Keratinocyte (primary cell): ENCODE results near the gene LAP3. TPM values are rescaled to one million over a fixed set of nuclear protein-coding genes. Genes with fewer than 3 reads are reported as not detected.

Experiments used
- DNase-seq: peaks from one replicate; pipeline ENCODE4 v3.0.0-alpha.2; 2011; ENCODE audit warnings: low read depth, missing footprints, low spot score
- FAIRE-seq: peaks from 2 replicates; lab custom pipeline; 2011; peaks lifted over from hg19 to GRCh38; lab: Jason Lieb, UNC
- H2AFZ ChIP-seq: 2 replicates; pipeline ENCODE4 v1.6.0; 2012; ENCODE audit warnings: low read length, control low read depth, inconsistent platforms; ENCODE audit not compliant: control insufficient read depth
- H3K27ac ChIP-seq: 2 replicates; pipeline ENCODE4 v1.5.1; 2011; ENCODE audit warnings: low read length; ENCODE audit not compliant: control insufficient read depth, insufficient read depth
- H3K27me3 ChIP-seq: 3 replicates; pipeline ENCODE4 v1.6.0; 2011; ENCODE audit warnings: low read length; ENCODE audit not compliant: control insufficient read depth, insufficient read depth; ENCODE audit errors: extremely low read depth
- H3K36me3 ChIP-seq, 2 experiments: 2 replicates in 1 of 2; 3 replicates in 1 of 2; pipeline ENCODE4 v1.5.1; 2011; ENCODE audit warnings: low read length in 2 of 2, mild to moderate bottlenecking in 1 of 2; ENCODE audit not compliant: control insufficient read depth in 2 of 2, insufficient read depth in 2 of 2; ENCODE audit errors: extremely low read depth in 1 of 2
- H3K4me1 ChIP-seq: 3 replicates; pipeline ENCODE4 v1.5.1; 2011; ENCODE audit warnings: low read length; ENCODE audit not compliant: control insufficient read depth, insufficient read depth; ENCODE audit errors: extremely low read depth
- H3K4me2 ChIP-seq: 3 replicates; pipeline ENCODE4 v1.6.0; 2011; ENCODE audit warnings: low read depth, low read length; ENCODE audit not compliant: control insufficient read depth, insufficient read depth; ENCODE audit errors: extremely low read depth
- H3K4me3 ChIP-seq, 3 experiments: fragments of 200-600 bp in 1 of 3; sonication (generic) in 1 of 3; 2 replicates in 2 of 3; 3 replicates in 1 of 3; pipeline ENCODE4 v1.5.1; 2011 to 2016; ENCODE audit warnings: low read length in 3 of 3, mild to moderate bottlenecking in 3 of 3, control low read depth in 2 of 3, inconsistent platforms in 1 of 3, low read depth in 1 of 3, mixed read lengths in 1 of 3, mixed run types in 1 of 3, moderate library complexity in 1 of 3; ENCODE audit not compliant: control insufficient read depth in 2 of 3, insufficient read depth in 2 of 3; ENCODE audit errors: extremely low read depth in 1 of 3
- H3K79me2 ChIP-seq: 2 replicates; pipeline ENCODE4 v1.6.0; 2012; ENCODE audit warnings: low read length; ENCODE audit not compliant: control insufficient read depth, insufficient read depth
- H3K9ac ChIP-seq: 3 replicates; pipeline ENCODE4 v1.6.0; 2011; ENCODE audit warnings: low read length; ENCODE audit not compliant: control insufficient read depth, insufficient read depth; ENCODE audit errors: extremely low read depth
- H3K9me1 ChIP-seq: 3 replicates; pipeline ENCODE4 v1.6.0; 2011; ENCODE audit warnings: low read length; ENCODE audit not compliant: control insufficient read depth, insufficient read depth; ENCODE audit errors: extremely low read depth
- H3K9me3 ChIP-seq: 2 replicates; pipeline ENCODE4 v1.5.1; 2012; ENCODE audit warnings: low read depth, low read length; ENCODE audit not compliant: control insufficient read depth
- H4K20me1 ChIP-seq: 3 replicates; pipeline ENCODE4 v1.6.0; 2011; ENCODE audit warnings: low read length; ENCODE audit not compliant: control insufficient read depth, insufficient read depth; ENCODE audit errors: extremely low read depth
- EZH2 ChIP-seq: IDR thresholded peaks from one replicate; pipeline ENCODE4 v1.6.1; 2012; ENCODE audit warnings: inconsistent platforms, mild to moderate bottlenecking, low read length, moderate library complexity
- dilution Hi-C: fragments of 300-500 bp; cut with MboI; formaldehyde crosslinking; loops from one replicate; pipeline ENCODE4 v1.7.0; 2020; ENCODE audit warnings: low sequenced_read_pairs; ENCODE audit not compliant: extremely low pct_ligation_motif_present
- polyA plus RNA-seq, 5 experiments: library from polyadenylated mRNA; depleted of rRNA in 3 of 5; stranded (reverse) in 3 of 5; stranded (forward) in 1 of 5; unstranded in 1 of 5; fragments of >200 nt; gene quantifications; 1 replicate in 1 of 5; 2 replicates in 3 of 5; 3 replicates in 1 of 5; pipeline versions ENCODE4 v1.2.1 to v1.2.3, GENCODE V29; 2011 to 2012; ENCODE audit warnings: missing spikeins in 2 of 5, low read depth in 1 of 5, low replicate concordance in 1 of 5
- TF ChIP-seq, protein P1 (sequence below), 3 experiments: IDR thresholded peaks in 1 of 3; conservative IDR thresholded peaks in 1 of 3; optimal IDR thresholded peaks in 1 of 3; 2 replicates in 2 of 3; 3 replicates in 1 of 3; pipeline versions ENCODE3 to v1.5.1; 2011; ENCODE audit warnings: low read length in 3 of 3, mild to moderate bottlenecking in 3 of 3, moderate library complexity in 2 of 3, control low read depth in 1 of 3, inconsistent platforms in 1 of 3; ENCODE audit not compliant: insufficient read depth in 2 of 3; ENCODE audit errors: extremely low read depth in 1 of 3

The LAP3 gene
- polyA plus RNA-seq, 1 donor (not counting 4 experiments of a cell fraction or from before 2014, with no cell fraction given): 84.8 TPM

DNA sequence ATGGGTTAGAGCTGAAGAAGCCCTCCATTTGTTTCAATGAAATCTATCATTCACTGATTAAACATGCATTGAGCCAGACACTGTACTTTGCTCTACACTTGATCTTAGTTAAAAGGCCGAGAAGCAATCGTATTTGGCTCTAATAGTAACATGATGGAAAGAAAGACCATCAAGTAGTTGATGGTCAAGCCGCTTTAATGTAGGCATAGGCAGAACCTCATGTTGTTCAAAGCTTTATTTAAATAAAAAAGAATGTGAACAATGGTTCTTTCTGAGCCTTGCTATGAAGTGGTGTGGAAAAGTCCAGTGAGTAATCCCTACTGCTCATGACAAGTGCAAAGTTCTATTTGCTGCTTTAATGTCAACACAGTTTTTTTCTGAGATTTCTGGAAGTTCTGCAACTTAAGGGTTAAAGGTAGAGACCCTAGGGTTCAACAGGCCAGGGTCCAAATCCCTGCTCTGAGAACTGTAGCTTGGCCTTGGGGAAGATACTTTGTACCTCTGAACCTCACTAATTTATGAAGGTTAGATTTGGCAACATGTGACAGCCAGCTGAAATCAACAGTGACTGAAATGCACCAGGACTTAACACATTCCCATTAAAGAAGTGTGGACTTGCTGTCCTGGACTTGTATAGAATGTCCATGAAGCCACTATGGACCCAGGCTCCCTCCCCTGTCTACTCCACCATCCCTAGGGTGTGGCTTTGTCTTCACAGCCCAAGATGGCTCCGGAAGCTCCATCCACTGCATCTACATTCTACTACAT, 17.9 kb upstream of the LAP3 start:
- Histone ChIP-seq H3K27me3 (no peaks in the 10 kb centered on the region), H3K4me3 (no peak overlapping the region), H3K9me1 (no peaks in the 10 kb centered on the region), H3K9me3 (no peaks in the 10 kb centered on the region), H3K27ac (no peak overlapping the region), H3K9ac (no peak overlapping the region), H4K20me1 (no peaks in the 10 kb centered on the region), H3K4me1 (peaks cover 4% of the 10 kb centered on the region), H3K4me2 (no peak overlapping the region), H2AFZ (no peak overlapping the region), H3K79me2 (no peaks in the 10 kb centered on the region), H3K36me3 (no peaks in the 10 kb centered on the region)
- FAIRE-seq (no peak), DNase-seq (no peak)
- dilution Hi-C loops: no loop called here
- TF ChIP-seq, protein P1, sequence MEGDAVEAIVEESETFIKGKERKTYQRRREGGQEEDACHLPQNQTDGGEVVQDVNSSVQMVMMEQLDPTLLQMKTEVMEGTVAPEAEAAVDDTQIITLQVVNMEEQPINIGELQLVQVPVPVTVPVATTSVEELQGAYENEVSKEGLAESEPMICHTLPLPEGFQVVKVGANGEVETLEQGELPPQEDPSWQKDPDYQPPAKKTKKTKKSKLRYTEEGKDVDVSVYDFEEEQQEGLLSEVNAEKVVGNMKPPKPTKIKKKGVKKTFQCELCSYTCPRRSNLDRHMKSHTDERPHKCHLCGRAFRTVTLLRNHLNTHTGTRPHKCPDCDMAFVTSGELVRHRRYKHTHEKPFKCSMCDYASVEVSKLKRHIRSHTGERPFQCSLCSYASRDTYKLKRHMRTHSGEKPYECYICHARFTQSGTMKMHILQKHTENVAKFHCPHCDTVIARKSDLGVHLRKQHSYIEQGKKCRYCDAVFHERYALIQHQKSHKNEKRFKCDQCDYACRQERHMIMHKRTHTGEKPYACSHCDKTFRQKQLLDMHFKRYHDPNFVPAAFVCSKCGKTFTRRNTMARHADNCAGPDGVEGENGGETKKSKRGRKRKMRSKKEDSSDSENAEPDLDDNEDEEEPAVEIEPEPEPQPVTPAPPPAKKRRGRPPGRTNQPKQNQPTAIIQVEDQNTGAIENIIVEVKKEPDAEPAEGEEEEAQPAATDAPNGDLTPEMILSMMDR (optimal IDR thresholded peaks at IDR 0.05 in 1 of 3, IDR thresholded peaks at IDR 0.05 in 1 of 3, conservative IDR thresholded peaks at IDR 0.05 in 1 of 3; ENCODE audit: extremely low read depth in 1 of 3, insufficient read depth in 2 of 3, low read length in 3 of 3): no peak
- TF ChIP-seq EZH2: no peak

DNA sequence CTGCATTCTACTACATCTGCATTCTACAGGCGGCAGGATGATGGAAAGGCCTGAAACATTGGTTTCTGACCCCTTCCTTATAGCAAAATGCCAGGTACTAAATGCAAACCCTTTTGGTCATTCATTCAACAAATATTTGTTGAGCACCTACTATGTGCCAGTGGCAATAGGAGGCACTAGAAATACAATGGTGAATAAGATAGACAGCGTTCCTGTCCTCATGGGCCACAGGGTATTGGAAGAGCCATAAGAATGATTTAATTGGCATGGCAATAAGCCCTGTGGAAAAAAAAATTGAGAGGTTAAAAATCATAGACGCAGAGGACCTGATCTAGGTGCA, 17.3 kb upstream of the LAP3 start:
- Histone ChIP-seq H2AFZ (no peak overlapping the region), H3K4me2 (no peak overlapping the region), H3K9me3 (no peaks in the 10 kb centered on the region), H4K20me1 (no peaks in the 10 kb centered on the region), H3K9ac (no peak overlapping the region), H3K79me2 (no peaks in the 10 kb centered on the region), H3K9me1 (no peaks in the 10 kb centered on the region), H3K4me1 (peaks cover 4% of the 10 kb centered on the region), H3K27ac (no peak overlapping the region), H3K27me3 (no peaks in the 10 kb centered on the region), H3K36me3 (no peaks in the 10 kb centered on the region), H3K4me3 (no peak overlapping the region)
- no peak for TF ChIP-seq EZH2
- TF ChIP-seq, protein P1 (optimal IDR thresholded peaks at IDR 0.05 in 1 of 3, IDR thresholded peaks at IDR 0.05 in 1 of 3, conservative IDR thresholded peaks at IDR 0.05 in 1 of 3; ENCODE audit: extremely low read depth in 1 of 3, insufficient read depth in 2 of 3, low read length in 3 of 3): no peak
- no peak for FAIRE-seq
- dilution Hi-C loops: no loop called here
- no peak for DNase-seq
